OCI-M2 (cell line): ENCODE data around the gene DGLUCY.
"Not testable (repeated sequence)": the region's sequence is repeated elsewhere in the genome, so short reads cannot be mapped to it uniquely, and the experiment has no call there.

ENCODE experiments used
- DNase-seq: peaks from one replicate; lab custom pipeline; 2025; ENCODE audit not compliant: unreplicated experiment; lab: John Stamatoyannopoulos, UW

DGLUCY gene

DNA sequence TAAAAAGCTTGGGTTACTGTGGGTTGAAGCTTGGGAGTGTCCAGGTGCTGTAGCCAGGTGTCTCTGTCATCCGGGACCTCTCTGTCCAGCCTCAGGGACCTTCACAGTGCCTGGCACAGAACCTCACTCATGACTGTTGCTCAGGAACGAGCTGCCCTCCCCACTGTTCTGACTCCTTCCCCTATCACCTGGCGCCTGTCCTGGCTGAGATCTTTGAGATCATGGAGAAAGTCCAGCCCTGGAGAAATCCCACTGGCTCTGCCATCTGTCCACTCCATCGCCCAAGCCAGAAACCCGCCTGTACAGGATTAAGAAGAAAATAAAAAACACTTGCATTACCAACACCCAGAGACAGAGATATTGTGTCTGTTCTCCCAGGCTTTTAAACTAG lies 53.5 kb downstream of the DGLUCY start:
- no peak for DNase-seq

DNA sequence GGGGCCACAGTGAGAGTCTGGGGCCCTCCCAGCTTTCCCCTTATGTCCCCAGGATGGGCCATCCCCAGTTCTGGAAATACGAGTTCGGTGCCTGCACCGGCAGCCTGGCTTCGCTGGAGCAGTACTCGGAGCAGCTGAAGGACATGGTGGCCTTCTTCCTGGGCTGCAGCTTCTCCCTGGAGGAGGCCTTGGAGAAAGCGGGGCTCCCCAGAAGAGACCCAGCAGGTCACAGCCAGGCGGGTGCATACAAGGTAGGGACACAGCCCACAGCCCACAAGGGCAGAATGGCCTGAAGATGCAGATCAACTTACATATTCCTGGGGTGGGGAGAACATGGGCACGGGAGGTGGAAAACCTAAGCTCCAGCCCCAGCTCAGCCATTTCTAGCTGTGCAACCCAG lies 56.1 kb downstream of the DGLUCY start:
- no peak for DNase-seq

DNA sequence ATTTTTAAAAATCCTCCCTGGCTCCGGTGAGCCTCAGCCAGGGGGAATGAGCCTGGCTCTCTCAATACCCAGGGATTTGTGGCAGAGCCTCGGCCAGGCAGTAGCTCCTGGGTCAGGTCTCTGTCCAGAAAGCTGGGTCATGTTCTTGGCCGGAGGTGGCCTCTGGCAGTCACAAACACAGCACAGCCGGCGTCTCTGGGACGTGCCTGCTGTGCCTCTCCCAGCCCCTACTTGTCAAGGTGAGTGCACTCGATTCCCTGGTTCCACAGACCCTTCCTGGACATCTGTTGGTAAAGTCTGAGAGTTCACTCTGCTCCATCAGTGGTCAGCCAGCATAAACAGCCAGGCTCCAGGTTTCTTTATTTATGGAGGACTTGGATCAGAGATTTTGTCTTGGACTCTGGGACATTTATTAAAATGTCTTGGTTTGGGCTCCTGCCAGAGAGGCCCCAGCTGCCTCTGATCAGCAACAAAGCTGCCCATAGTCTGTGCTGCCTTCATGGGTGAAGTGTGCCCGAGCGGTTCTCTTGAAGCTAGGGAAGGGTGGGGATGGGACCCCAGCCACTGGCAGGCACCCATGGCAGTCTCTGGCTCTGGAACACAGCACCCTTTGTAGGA lies 56.7 kb downstream of the DGLUCY start:
- DNase-seq = no peak

DNA sequence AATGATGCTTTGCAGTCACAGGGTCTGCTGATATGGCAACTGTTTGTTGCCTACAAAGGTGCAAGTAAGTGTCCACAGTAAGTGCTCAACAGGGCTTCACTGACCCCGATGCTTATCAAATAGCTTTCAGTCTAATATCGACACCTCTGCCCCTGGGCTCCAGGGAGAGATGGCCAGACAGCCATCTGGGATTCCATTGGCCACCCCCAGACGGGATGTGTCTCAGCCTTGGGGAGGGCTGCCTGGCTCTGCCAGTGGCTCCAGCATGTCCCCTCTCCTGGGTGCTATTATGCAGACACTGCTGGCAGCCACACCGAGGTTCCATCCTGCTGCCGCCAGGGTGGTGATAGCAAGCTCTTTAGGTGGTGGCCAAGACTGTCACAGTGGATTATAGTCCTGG lies 57.4 kb downstream of the DGLUCY start:
- no peak for DNase-seq

DNA sequence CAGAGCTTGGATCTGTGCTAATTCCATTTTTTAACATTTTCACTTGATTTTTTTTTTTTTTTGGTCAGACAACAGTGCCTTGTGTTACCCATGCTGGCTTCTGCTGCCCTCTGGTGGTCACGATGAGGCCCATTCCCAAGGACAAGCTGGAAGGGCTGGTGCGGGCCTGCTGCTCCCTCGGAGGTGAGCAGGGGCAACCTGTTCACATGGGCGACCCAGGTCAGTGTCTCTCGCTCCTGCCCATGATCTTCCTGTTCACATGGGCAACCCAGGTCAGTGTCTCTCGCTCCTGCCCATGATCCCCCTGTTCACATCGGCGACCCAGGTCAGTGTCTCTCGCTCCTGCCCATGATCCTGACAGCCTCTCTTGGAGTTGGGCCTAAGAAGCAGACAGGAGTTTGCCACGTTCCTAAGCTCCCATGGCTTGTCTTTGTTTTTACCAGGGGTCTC lies 59.4 kb downstream of the DGLUCY start:
- DNase-seq = no peak

DNA sequence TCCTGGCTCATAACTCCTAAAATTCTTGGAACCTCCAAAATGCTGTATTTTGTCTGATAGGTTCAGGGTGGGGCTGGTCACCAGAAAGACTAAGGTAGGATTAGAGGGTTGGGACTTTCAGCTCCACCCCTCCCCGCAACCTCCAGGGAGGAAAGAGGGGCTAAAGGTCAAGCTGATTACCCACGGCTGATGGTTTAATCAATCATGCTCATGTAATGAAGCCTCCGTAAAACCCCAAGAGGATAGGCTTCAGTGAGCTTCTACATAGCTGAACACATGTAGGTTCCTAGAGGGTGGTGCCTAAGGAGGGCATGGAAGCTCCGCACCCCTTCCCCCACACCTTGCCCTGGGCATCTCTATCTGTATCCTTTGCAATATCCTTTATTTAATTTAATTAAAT lies 60.0 kb downstream of the DGLUCY start:
- no peak for DNase-seq

DNA sequence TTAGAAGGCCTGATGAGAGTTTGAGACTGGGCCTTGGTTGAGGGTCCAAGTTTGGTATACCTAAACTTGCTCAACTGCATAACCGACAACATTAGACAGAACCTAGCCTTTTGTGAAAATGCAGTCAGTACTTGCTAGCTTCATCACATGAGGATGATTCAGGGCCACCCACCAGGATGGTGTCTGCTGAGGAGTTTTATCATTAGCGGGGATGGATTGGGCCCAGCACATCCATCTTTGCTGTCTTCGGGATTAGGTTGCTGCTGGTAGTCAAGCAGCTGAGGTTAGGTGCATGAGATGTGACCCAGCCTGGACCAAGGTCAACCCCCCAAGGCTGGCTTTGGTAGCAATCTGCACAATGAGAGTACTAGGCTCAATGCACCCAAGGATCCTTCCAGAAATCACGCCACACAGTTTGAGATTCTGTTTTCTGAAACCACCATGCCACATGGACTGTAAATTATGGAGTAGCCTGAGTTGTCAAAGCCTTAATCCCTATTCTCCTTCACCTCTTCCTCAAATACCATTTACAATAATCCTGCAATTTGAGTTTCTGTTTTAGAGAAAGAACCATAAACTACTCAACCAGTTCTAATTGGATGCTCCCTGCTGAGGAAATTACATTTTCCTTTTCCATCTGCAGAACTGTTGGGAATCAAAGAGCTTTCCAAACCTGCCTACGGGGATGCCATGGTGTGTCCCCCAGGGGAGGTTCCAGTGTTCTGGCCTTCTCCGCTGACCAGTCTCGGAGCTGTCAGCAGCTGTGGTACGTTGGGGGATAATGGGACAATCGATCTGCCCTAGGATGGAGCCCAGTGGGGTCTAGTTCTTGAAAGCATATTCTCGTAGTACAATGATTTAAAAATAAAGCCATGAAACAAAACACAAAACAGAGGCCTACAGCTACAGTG lies 61.7 kb downstream of the DGLUCY start:
- no peak for DNase-seq

DNA sequence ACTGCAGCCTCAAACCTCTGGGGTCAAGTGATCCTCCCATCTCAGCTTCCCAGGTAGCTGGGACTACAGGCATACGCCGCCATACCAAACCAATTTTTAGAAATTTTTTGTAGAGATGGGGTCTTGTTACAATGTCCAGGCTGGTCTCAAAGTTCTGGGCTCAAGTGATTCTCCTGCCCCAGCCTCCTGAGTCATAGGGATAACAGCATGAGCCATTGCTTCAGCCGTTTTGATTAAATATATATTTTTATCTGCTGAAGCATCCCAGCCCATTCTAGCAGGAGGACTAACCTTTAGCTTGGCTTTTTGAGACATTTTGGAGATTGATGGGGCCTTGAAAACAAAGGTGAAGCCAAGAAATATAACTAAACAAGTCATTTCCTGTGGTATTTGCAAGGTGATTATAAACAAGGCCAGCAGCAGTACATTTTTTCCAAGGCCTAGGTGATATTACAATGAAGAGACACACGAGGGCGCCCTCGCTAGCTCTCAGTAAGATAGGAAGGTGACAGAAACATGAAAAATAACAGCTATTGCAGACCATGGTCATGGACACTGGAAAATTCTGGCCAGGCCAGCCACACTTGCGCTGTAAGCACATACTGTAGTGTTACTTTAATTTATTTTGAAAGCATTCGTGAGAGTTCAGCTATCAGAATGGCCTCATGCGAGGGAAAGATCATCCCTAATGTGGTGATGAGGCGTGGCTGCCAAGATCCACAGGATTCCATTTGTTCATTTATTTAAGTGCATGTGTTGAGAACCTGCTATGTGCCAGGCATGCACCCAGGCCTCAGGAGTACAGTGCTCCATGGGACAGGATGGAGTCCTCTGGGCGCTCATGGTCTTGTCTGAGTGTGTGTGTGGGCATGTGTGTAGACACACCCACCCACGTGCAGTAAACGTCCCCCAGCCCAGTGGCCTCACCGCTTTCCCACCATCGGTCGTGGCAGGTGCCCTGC lies 63.5 kb downstream of the DGLUCY start:
- peak; percentile 58 for DNase-seq

DNA sequence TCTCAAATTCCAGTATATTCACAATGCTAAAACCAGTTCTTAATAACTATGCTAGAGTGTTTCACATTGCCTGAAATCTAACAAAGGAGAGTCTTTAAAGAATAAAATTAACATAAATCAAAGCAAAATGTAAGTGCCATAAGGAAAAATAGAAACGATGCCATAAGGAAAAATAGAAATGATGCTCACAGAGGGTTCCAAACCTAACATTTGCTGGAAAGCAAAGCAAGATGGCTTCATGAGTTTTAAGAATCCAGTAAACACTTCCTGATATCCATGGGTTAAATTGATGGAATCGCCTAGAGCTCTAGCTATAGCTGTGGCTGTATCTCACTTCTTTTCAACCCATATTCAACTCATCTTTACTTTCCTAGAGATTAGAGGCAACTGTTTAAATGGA lies 66.7 kb downstream of the DGLUCY start:
- no peak for DNase-seq

DNA sequence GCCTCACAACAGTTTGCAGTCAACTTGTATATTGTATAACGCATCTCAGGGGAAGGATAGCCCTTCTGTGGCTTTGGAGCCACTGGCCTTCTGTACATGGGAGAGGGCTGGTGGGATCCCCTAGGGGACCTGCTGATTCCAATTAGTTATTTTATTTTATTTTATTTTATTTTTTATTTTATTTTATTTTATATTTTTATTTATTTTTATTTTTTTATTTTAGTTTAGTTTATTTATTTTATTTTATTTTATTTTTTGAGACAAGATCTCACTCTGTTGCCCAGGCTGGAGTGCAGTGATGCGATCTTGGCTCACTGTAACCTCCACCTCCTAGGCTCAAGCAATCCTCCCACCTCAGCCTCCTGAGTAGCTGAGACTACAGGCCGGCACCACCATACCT lies 68.9 kb downstream of the DGLUCY start:
- DNase-seq = not testable (repeated sequence)

DNA sequence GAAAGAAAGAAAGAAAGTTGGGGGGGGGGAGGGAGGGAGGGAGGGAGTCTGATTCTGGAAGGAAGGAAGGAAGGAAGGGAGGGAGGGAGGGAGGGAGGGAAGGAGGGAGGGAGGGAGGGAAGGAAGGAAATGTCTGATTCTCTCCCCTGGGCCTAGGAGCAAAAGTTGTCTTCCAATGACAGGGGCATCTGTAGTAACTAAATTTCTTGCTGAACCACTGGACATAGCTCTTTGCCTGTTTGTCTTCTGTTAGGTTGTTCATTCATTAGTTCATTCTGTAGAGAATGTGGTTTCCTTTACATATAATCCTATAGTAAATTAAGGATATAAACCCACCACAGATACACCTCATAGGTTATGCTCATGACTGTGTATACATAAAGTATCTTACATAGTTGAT lies 70.7 kb downstream of the DGLUCY start:
- DNase-seq = no peak

DNA sequence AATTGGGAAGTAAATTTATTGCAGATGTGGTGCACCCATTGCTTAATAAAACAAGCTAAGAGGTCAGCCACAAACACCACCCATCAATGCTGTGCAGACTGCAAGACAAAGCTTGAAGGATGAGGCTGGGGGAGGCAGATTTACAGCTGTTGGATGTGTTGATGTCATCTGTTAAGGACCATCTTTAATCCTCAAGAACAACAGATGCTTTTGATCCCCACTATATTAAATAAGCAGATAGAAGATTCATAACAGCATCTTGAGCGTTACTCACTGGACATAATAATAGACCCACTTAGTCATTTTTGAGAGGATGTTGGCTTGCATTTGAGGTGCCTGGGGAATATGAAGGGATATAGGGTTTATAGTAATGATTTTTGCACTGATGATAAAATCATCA lies 71.8 kb downstream of the DGLUCY start:
- DNase-seq = no peak

DNA sequence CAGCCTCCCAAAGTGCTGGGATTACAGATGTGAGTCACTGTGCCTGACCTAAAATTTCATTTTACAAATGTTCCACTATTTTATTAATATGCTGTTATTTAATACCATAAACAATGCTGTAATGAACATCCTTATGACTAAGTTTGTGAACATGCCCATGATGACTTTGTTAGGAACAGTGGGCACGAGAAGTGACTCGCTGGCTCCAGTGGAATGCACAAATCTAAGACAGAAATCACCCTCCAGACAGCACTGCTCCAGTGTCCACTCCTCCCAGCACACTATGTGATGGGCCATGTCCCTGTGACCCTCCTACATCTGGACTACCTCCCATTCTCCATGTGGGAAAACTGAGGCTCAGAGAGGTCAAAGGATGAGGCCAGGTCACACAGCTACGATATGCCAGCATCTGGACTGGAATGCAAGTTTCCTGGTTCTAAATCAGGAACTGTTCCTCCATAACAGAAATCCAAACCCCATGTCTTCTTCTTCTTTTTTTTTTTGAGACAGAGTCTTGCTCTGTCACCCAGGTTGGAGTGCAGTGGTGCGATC lies 72.7 kb downstream of the DGLUCY start:
- DNase-seq = no peak

DNA sequence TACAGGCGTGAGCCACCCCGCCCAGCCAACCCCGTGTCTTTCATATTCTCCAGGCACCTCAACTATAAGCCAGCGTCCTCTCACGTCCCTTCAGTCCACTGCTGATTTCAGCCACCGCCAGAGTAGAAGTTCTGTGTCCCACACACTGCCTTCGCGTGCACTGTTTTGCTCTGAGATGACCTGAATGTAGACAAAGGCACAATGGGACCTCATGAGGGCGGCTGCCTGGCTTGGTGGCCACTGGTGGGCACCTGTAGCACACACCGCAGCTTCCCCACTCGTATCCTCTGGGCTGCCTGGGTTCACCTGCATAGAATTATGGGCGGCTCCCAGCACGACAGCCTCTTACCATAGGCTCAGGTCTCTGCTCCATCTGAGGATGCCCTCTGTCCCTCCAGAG lies 73.4 kb downstream of the DGLUCY start:
- DNase-seq = no peak

DNA sequence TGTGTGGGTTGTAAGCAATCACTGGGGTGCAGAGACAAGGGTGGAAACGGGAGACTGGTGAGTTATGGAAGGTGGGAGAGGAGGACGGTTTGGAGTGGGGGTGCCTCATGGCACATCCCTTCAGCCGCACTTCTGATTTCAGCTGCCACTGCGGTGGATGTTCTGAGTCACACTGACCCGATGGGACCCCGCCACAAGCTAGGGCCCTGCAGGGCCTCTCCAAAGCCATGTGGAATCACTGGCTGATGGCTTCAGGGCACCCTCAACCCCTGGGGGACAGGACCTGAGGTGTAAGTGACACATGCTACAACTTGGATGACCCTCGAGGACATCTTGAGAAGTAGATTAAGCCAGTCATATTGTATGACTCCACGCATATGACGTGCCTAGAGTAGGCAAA lies 77.0 kb downstream of the DGLUCY start:
- DNase-seq = no peak

DNA sequence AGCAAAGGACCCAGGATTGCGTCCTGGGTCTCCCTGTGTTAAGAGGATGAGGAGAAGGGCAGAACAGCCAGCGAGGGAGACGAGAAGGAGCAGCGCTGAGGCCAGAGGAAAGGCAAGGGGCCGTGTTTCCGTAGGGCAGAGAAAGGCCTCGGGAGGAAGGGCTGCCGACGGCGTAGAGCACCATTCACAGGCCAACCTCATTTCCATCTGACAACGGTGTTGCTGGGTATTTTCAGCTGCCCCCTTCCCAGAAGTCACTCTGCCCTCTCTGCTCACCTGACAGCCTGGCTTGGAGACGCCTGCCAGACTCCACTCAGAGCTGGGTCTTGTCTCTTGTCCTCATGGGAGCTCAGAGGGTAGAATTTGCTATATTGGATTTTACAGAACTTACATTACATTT lies 79.2 kb downstream of the DGLUCY start:
- DNase-seq = no peak

DNA sequence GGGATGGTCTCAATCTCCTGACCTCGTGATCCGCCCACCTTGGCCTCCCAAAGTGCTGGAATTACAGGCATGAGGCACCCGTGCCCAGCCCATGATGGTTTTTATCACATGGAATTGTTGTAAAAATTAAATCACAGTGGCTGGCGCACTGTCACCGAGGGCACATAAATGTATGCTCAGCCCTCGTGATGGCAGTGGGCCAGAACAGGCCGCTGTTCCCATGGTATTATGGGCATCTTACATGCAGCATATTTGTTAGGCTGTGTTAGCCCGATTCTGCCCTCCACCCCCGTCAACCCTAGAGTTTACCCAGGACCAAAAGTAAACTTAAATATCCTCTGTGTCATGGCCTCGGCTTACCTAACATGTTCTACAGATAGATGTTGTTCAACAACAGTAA lies 82.0 kb downstream of the DGLUCY start:
- no peak for DNase-seq

DNA sequence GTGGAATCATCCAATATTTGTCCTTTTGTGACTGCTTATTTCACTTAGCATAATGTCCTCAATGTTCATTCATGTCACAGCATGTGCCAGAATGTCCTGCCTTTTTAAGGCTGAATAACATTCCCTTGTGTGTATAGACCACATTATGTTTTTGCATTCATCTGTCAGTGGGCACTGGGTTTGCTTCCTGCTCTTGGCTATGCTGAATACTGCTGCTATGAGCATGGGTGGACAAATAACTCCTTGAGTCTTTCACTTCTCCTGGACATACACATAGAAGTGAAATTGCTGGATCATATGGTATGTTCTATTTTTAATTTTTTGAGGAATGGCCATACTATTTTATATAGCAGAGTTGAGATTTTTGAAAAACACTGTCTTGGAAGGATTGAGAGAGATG lies 83.8 kb downstream of the DGLUCY start:
- DNase-seq = no peak

DNA sequence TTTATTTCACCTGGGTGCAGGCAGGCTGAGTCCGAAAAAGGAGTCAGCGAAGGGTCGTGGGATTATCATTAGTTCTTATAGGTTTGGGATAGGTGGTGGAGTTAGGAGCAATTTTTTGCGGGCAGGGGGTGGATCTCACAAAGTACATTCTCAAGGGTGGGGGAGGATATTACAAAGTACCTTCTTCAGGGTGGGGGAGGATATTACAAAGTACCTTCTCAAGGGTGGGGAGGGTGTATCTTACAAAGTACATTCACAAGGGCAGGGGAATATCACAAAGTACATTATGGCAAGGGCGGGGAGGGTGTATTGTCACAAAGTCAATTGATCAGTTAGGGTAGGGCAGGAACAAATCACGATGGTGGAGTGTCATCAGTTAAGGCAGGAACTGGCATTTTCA lies 86.9 kb downstream of the DGLUCY start:
- DNase-seq = not testable (repeated sequence)

DNA sequence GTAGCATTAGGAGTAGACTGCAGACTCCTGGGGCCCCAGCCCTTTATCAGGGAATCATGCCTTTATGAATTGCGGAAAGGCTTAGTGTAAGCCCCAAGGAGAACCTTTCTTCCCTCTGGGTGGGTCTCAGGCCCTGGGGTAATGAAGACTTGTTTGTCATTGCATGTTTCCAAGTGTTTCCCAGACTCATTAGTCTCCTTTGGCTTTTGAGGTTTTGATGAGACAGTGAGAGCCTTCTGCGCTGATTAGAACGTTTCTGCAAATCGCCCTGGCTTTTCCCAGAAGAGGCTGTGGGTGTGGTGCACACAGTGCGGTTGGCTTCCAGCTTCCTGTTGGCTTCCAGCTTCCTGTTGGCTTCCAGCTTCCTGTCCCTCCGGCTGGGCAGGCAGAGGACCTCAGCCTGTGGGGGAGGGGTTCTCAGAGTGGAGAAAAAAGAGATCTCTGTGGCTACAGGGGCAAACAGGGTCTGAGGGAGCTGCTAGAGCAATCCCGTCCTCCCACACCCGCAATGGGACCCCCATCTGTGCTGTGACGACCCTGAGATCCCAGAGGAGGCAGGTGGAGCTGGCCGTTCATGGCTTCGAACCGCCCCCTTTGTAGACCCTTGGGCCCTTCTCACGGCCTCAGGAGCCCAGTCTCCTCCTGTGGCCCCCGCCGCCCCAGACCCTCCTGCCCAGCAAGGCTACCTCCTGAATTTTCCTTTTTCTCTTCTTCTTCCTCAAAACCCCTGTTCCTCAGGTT lies 88.5 kb downstream of the DGLUCY start:
- DNase-seq = no peak
